Nephron progenitor cell (in vitro differentiated cells): Measurements from ENCODE around the gene IQCF5.

Experiments
- DNase-seq: peaks from one replicate; pipeline ENCODE4 v3.0.0; 2021
- H3K27ac Mint-ChIP-seq: 2 replicates; pipeline ENCODE4 v1.8.0; 2021; ENCODE audit warnings: mild to moderate bottlenecking, moderate library complexity, mixed read lengths
- H3K27me3 Mint-ChIP-seq: 2 replicates; pipeline ENCODE4 v1.8.0; 2021; ENCODE audit warnings: mild to moderate bottlenecking, low read depth, mixed read lengths; ENCODE audit not compliant: poor library complexity
- H3K36me3 Mint-ChIP-seq: 2 replicates; pipeline ENCODE4 v1.8.0; 2021; ENCODE audit warnings: low read depth, mixed read lengths
- H3K4me1 Mint-ChIP-seq: 2 replicates; pipeline ENCODE4 v1.8.0; 2021; ENCODE audit warnings: mixed read lengths
- H3K4me3 Mint-ChIP-seq: 2 replicates; pipeline ENCODE4 v1.8.0; 2021; ENCODE audit warnings: mild to moderate bottlenecking, moderate library complexity, mixed read lengths
- H3K9me3 Mint-ChIP-seq: 2 replicates; pipeline ENCODE4 v1.8.0; 2021; ENCODE audit warnings: mild to moderate bottlenecking, moderate library complexity, mixed read lengths
- CTCF ChIP-seq: fragments of 200-600 bp; sonication (generic); IDR thresholded peaks from 2 replicates; pipeline ENCODE4 v1.5.0; 2021; ENCODE audit warnings: antibody characterized with exemption

Gene IQCF5

GRCh38 chr3:51888463-51889105, 13.2 kb upstream of the IQCF5 start:
- Mint-ChIP-seq H3K27ac (no peak overlapping the region), H3K9me3 (no peaks in the 10 kb centered on the region), H3K4me3 (no peak overlapping the region), H3K4me1 (peaks cover 3% of the 10 kb centered on the region), H3K27me3 (peaks cover 6% of the 10 kb centered on the region), H3K36me3 (no peaks in the 10 kb centered on the region)
- DNase-seq = no peak
- no peak for TF ChIP-seq CTCF

- DNase-seq = no peak
- no peaks in the 10 kb centered on the region for H3K36me3 Mint-ChIP-seq
- no peak overlapping the region for H3K27ac Mint-ChIP-seq
- no peaks in the 10 kb centered on the region for H3K9me3 Mint-ChIP-seq
- no peak overlapping the region for H3K4me3 Mint-ChIP-seq
- peaks cover 6% of the 10 kb centered on the region for H3K27me3 Mint-ChIP-seq
- no peak for TF ChIP-seq CTCF
- H3K4me1 Mint-ChIP-seq = peaks cover 5% of the 10 kb centered on the region
Observed at GRCh38 chr3:51887620-51888019, 12.2 kb upstream of the IQCF5 start.

- peaks cover 9% of the 10 kb centered on the region for H3K27me3 Mint-ChIP-seq
- H3K4me3 Mint-ChIP-seq = no peak overlapping the region
- no peak for TF ChIP-seq CTCF
- H3K4me1 Mint-ChIP-seq = peaks cover 5% of the 10 kb centered on the region
- no peaks in the 10 kb centered on the region for H3K36me3 Mint-ChIP-seq
- no peak for DNase-seq
- no peak overlapping the region for H3K27ac Mint-ChIP-seq
- H3K9me3 Mint-ChIP-seq = no peaks in the 10 kb centered on the region
Observed at GRCh38 chr3:51886447-51886846, 11.0 kb upstream of the IQCF5 start.

- H3K36me3 Mint-ChIP-seq = no peaks in the 10 kb centered on the region
Observed at GRCh38 chr3:51879937-51880336, 4.5 kb upstream of the IQCF5 start.

GRCh38 chr3:51876186-51876585, 785 bp upstream of the IQCF5 start:
- no peak overlapping the region for H3K27ac Mint-ChIP-seq
- no peaks in the 10 kb centered on the region for H3K36me3 Mint-ChIP-seq
- H3K4me3 Mint-ChIP-seq = no peak overlapping the region
- H3K4me1 Mint-ChIP-seq = peaks cover 14% of the 10 kb centered on the region
- TF ChIP-seq CTCF = no peak
- no peak for DNase-seq
- peaks cover 35% of the 10 kb centered on the region for H3K27me3 Mint-ChIP-seq
- no peaks in the 10 kb centered on the region for H3K9me3 Mint-ChIP-seq

More at GRCh38 chr3:51879937-51880336, 4.5 kb upstream of the IQCF5 start:
- Mint-ChIP-seq H3K4me1 (peaks cover 19% of the 10 kb centered on the region), H3K9me3 (no peaks in the 10 kb centered on the region), H3K4me3 (no peak overlapping the region), H3K27me3 (peaks cover 24% of the 10 kb centered on the region), H3K27ac (no peak overlapping the region)
- DNase-seq = no peak
- no peak for TF ChIP-seq CTCF

- no peaks in the 10 kb centered on the region for H3K9me3 Mint-ChIP-seq
- H3K27me3 Mint-ChIP-seq = peaks cover 32% of the 10 kb centered on the region
- peaks cover 14% of the 10 kb centered on the region for H3K4me1 Mint-ChIP-seq
- no peak overlapping the region for H3K27ac Mint-ChIP-seq
- H3K4me3 Mint-ChIP-seq = no peak overlapping the region
- DNase-seq = no peak
- H3K36me3 Mint-ChIP-seq = no peaks in the 10 kb centered on the region
- TF ChIP-seq CTCF = no peak
Observed at GRCh38 chr3:51874889-51875288, 512 bp downstream of the IQCF5 start.
